Activated CD4-positive, alpha-beta T cell treated with anti-CD3 and anti-CD28 coated beads for 24 hours (primary cell): Measurements from ENCODE around the gene RTL1.

ENCODE experiments used
- DNase-seq, 2 donors: peaks; one replicate each; pipeline ENCODE4 v3.0.0-alpha.2; 2020; ENCODE audit warnings: low read depth in 2 of 2

The RTL1 gene

GRCh38 chr14:100866666-100867630 is 36.6 kb downstream of the RTL1 start:
- DNase-seq = no peak

- no peak for DNase-seq
Measured at GRCh38 chr14:100865682-100866591, 37.6 kb downstream of the RTL1 start.

DNA sequence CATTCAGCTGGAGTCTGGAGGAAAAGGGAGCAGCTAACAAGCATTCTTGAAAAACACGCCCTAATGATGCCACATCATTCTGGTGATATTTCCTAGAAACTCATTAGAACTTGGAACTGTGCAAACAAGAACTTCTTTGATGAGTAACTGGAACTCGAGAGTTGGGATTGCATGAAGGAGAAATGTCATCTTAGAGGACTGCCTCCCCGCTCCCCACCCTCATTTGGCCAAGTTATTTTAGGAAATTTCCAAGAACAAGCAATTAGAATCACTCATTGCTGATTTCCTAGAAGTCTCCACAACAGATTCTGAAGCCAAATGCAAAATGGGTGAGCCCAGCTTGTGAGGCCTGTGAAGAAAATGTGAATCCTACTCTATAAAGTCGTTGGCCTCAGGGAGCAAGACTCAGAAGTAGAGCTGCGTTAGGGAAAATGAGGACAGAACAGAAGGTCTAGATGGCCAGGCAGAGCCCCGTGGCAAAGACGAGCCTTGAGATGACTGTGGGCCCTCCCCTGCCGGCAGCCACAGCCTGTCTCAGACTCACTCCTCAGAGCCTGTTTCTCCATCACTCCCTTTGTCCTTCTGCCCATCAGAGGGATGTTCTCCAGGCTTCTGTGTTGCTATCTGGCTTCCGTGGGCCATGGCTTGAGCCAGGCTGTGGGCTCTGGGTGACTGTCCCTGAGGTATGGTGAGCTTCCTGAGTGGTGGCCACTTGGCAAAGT is 38.4 kb downstream of the RTL1 start:
- no peak for DNase-seq

- DNase-seq = no peak
Measured at GRCh38 chr14:100864206-100864605, 39.3 kb downstream of the RTL1 start.

DNA sequence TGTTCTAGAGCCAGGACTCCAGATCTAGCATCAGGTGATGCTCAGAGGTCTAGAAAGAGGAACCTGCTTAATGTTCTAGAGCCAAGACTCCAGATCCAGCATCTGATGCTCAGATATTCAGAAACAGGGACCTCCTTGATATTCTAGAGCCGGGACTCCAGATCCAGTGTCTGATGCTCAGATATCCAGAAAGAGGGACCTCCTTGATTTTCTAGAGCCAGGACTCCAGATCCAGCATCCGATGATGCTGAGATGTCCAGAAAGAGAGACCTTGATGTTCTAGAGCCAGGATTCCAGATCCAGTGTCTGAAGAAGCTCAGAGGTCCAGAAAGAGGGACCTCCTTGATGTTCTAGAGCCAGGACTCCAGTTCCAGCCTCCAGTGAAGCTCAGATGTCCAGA is 40.7 kb downstream of the RTL1 start:
- DNase-seq = no peak

- DNase-seq = no peak
Measured at GRCh38 chr14:100862277-100862676, 41.2 kb downstream of the RTL1 start.

DNA sequence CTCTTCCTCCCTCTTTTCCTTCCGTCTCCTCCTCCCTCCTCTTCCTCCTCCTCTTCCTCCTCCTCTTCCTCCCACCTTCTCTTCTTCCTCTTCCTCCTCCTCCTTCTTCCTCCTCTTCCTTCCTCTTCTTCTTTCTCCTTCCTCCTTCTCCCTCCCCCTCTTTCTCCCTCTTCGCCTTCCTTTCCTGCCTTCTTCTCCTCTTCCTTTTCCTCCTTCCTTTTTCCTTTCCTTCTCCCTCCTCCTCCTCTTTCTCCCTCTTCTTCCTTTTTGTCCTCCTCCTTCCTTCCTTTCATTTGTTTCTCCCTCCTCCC is 41.6 kb downstream of the RTL1 start:
- DNase-seq = no peak

GRCh38 chr14:100861188-100861936 is 42.2 kb downstream of the RTL1 start:
- no peak for DNase-seq

GRCh38 chr14:100860556-100861187 is 42.9 kb downstream of the RTL1 start:
- DNase-seq = no peak

GRCh38 chr14:100859781-100860180 is 43.7 kb downstream of the RTL1 start:
- no peak for DNase-seq

DNA sequence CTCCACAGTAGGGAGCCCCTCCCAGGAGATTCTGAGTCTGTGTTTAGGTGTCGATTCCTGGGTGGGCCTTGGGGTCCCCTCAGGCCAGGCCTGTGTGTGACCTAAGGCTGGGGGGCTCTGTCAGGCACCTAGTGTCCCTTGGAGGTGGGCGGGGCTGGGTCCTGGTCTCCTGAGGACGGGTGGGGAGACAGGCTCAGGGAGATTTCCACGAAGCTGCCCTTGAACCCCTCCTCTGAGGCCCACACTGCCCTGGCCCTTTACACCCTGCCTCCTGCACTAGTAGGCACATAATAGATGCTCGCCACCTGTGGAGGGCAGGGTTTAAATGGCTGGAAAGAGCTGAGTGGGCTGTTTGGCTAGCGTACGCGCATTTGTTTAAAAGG is 44.7 kb downstream of the RTL1 start:
- no peak for DNase-seq

GRCh38 chr14:100857923-100858837 is 45.3 kb downstream of the RTL1 start:
- no peak for DNase-seq

- DNase-seq = no peak
Measured at GRCh38 chr14:100857233-100857922, 46.1 kb downstream of the RTL1 start.

GRCh38 chr14:100856056-100856950 is 47.2 kb downstream of the RTL1 start:
- no peak for DNase-seq

DNA sequence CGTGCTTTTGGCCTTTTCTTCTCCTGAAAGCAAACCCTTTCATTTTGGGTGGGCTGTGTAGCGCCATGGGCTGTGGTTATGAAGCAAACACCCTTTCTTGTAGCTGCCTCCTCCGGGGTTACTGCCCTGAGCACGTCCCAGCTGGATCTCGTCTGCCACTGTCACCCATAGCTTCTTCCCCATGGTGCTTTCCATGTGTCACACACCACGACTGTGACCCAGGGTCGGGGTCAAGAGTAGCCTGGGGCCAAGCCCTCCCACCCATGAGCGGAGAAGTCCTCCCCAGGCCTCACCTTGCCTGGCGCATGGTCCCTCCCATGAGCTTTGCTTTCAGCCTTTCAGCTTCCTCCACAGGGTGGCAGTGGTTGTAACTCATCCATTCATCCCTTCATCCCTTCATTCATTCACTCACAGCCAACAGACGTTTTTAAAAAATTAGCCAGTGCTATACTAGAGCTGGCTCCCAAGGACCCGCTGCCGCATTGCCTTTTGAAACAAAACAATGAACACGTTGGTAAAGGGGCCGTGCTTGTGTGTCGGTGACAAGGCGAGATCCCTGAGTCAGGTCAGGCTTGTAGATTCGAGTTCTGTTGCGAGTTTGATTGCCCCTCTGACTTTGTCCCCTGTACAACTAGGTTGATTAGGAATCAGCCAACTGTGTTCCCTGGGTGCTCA is 48.1 kb downstream of the RTL1 start:
- no peak for DNase-seq

DNA sequence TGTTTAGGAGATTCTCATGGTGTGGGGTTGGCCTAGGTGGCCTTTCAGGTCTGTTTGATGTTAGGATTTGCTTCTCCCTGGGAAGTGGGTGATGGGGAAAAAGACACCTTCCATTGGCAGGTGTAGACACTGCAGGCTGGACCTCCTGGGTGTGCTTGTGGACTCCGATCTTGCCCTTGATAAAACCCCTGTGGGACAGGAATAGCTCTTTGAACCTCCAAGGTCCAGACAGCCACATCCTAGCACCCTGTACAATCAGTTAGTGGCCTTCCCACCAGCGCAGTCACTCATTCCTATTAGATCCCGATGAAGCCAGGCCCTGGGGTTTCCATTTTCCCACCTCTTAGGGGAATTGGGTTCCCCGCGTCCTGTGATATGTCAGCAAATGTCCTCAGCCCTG is 49.1 kb downstream of the RTL1 start:
- DNase-seq = no peak

- no peak for DNase-seq
Measured at GRCh38 chr14:100851946-100852620, 51.4 kb downstream of the RTL1 start.
